HG02840 (cell line): ENCODE data around the gene IRF3.

Source experiments
- ATAC-seq: cut with Tn5 transposase; IDR thresholded peaks from one replicate; pipeline ENCODE4 v1.9.1; 2021; ENCODE audit warnings: mild to moderate bottlenecking, moderate library complexity, moderate number of reproducible peaks; ENCODE audit not compliant: unreplicated experiment, low FRiP score

IRF3 gene, protein sequence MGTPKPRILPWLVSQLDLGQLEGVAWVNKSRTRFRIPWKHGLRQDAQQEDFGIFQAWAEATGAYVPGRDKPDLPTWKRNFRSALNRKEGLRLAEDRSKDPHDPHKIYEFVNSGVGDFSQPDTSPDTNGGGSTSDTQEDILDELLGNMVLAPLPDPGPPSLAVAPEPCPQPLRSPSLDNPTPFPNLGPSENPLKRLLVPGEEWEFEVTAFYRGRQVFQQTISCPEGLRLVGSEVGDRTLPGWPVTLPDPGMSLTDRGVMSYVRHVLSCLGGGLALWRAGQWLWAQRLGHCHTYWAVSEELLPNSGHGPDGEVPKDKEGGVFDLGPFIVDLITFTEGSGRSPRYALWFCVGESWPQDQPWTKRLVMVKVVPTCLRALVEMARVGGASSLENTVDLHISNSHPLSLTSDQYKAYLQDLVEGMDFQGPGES

DNA sequence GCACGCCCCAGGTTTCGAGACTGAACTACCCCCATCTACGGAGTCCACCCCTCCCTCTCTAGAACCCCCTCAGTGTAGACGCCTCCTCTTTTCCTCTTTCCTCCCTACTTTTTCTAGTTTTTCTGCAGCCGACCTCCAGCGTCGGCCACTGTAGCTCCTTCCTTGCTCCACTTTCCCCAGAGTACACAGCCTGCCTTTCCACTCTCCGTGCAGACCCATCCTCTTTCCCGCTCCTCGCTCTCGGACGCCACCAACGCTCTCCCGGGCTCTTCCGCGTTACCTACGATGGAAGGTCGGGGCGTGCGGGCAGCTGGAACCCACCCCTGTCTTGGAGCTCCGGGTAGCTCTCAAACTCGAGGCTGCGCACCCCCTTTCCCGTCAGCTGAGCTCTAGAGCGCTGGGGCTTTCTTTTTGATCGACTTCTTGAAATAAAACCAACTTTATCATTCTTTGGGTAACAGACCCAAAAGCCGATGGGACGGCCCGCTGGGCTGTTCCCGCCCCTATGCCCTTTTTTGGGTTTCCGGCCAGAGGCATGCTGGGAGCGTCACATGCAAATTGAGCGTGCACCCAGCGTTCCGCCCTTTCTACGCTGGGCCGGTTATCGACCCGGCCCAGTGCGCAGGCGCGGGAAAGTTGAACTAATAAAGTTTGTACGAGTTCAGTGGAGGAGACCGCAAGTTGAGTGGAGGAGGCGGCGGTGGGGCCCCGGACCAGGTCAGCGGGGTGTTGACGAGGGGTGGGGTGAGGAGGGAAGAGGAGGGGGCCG is at the start of gene IRF3, which contains the start of gene BCL2L12:
Gene IRF3, minus strand, starts transcription at position 507 of the 769 bp plus-strand sequence. CDS start 1,019 bp downstream, outside the sequence.
Gene BCL2L12, plus strand, starts transcription at position 583 of the 769 bp plus-strand sequence. CDS start 760 bp downstream, outside the sequence.
- peak; percentile 93 for ATAC-seq

DNA sequence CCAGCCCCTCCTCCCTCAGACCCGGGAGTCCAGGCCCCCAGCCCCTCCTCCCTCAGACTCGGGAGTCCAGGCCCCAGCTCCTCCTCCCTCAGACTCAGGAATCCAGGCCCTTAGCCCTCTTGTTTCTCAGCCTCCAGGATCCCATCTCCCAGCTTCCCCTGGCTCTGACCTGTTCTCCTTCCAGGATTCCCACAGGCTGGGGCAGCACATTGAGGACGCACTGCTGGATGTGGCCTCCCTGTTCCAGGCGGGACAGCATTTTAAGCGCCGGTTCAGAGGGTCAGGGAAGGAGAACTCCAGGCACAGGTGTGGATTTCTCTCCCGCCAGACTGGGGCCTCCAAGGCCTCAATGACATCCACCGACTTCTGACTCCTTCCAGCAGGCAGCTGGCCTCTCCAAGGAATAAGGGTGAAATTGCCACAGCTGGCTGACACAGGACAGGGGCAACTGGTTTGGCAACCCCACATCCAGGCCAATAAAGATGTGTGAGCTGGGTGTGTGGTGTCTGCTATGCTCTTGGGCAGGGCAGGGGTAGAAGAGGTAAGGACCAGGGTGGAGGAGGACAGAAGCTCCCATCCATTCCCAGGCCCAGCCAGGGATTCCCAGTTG is 47.7 kb upstream of the IRF3 start:
- no peak for ATAC-seq

DNA sequence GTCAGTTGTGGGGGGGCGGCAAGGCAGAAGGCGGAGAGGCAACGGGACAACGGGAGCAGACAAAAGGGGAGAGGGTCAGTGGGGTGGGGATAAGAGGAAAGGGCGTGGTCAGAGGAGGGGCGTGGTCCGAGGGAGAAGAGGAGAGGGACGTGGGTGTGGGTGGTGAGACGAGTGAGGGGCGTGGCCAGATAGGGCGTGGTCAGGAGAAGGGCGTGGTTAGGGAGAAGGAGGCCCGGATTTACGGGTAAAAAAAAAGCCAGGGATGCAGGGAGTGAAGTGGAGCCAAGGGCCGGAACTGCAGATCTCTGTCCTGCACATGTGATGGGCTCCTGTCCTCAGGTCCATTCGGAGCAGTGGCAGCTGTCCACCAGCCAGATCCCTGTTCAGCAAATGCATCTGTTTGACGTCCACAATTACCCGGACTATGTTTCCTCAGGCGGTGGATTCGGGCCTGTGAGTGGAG is 46.8 kb upstream of the IRF3 start:
- no peak for ATAC-seq

DNA sequence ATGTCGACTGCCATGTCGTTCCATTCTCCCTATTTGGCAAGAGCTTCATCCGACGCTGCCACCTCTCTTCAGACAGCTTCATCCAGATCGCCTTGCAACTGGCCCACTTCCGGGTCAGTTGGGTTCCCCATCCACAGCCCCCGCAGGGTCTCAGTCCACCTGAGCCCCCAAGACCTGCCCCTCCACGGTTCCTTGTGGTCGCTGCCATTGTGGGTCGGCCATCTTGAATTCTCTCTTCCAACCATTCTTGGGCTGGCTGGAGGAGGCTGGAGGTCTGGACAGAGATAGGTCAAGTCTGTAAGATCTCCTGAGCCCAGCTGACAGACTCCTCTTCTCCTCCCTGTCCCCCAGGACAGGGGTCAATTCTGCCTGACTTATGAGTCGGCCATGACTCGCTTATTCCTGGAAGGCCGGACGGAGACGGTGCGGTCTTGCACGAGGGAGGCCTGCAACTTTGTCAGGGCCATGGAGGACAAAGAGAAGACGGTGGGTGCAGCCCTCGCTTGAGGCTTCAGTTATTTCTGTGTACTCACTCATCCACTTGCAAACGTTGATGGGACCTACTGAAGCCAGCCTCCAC is 44.8 kb upstream of the IRF3 start:
- no peak for ATAC-seq

DNA sequence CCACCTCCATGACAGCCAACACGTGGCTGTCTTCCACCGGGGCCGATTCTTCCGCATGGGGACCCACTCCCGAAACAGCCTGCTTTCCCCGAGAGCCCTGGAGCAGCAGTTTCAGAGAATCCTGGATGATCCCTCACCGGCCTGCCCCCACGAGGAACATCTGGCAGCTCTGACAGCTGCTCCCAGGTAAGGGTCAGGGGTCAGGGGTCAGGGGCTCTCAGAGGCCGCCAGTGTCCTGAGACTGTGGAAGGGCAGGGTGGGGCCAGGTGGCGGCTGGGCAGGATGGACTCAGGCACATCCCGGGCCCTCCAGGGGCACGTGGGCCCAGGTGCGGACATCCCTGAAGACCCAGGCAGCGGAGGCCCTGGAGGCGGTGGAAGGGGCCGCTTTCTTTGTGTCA is 40.3 kb upstream of the IRF3 start:
- ATAC-seq = no peak

DNA sequence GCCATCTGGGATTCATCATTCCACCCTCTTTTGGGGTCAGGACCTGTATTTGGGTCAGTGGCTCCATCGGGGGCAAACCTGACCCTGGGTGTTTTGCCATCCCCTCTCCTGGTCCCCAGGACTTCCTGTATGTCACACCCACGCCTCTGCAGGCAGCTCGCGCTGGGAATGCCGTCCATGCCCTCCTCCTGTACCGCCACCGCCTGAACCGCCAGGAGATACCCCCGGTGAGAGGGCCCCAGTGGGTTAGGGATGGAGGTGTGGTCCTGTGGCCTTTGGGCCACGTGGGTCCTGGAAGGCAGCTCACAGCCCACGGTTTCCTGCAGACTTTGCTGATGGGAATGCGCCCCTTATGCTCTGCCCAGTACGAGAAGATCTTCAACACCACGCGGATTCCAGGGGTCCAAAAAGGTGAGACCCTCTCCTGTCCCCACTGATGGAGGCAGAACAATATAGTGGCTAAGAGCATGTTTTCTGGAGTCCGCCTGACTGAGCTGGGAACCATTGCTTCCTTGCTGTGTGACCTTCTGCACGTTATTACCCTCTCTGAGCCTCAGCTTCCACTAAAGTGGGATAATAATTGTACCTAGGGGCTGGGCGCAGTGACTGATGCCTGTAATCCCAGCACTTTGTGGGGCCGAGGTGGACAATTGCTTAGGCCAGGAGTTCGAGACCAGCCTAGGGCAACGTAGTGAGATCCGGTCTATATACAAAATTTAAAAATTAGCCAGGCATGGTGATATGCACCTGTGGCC is 39.4 kb upstream of the IRF3 start:
- no peak for ATAC-seq

DNA sequence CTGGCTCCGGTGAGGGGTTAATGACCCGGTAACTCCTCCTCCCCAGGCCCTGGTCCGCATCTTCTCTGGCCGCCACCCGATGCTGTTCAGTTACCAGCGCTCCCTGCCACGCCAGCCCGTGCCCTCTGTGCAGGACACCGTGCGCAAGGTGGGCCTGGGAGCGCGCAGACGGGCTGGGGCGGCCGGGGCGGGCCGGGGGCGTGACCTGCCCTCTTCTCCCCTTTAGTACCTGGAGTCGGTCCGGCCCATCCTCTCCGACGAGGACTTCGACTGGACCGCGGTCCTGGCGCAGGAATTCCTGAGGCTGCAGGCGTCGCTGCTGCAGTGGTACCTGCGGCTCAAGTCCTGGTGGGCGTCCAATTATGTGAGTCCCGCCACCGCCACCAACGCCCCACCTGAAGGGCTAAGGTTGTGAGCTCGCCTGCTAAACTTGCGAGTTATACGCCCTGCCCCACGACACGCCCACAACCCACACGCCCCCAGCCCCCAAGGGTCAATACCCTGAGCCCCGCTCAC is 35.7 kb upstream of the IRF3 start:
- no peak for ATAC-seq

DNA sequence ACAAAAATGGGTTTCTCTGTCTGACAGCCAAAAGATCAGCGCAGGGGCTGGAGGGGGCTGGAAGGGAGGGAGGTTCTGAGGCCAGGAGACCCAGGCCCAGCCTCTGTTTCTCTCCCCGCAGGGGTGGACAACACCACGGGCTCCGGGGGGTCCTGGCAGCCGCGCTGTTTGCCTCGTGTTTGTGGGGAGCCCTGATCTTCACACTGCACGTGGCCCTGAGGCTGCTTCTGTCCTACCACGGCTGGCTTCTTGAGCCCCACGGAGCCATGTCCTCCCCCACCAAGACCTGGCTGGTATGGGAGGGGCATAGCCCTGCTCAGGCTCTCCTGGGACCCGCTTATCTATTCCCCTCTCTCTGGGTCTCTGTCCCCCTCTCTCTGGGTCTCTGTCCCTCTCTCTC is 34.9 kb upstream of the IRF3 start:
- no peak for ATAC-seq

DNA sequence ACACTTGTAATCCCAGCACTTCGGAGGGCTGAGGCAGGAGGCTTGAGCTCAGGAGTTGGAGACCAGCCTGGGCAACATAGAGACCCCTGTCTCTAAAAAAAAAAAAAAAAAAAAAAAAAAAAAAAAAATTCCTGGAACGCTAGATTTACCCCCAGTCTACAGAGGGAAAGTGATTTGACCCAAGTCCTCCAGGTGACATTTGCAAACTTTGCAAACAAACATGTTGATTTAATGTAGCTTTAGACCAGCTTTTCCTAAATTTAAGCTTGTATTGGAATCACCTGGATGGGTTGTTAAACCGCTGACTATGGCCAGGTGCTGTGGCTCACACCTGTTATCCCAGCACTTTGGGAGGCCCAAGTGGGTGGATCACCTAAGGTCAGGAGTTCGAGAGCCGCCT is 33.7 kb upstream of the IRF3 start:
- ATAC-seq = no peak

DNA sequence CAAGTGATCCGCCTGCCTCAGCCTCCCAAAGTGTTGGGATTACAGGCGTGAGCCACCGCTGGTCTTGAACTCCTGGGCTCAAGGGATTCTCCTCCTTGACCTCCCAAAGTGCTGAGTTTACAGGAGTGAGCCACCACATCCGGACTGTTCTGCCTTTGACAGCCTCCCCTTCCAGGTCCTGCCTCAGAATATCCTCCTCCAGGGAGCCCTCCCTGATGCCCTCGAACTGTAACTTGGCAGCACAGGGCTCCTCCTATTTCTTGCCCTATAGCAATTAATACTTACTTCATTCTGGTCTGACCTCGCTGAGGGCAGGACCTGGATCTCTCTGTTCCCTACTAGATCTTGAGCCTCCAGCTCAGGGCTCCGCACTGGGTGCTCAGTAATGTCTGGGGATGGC is 31.2 kb upstream of the IRF3 start:
- ATAC-seq = no peak

DNA sequence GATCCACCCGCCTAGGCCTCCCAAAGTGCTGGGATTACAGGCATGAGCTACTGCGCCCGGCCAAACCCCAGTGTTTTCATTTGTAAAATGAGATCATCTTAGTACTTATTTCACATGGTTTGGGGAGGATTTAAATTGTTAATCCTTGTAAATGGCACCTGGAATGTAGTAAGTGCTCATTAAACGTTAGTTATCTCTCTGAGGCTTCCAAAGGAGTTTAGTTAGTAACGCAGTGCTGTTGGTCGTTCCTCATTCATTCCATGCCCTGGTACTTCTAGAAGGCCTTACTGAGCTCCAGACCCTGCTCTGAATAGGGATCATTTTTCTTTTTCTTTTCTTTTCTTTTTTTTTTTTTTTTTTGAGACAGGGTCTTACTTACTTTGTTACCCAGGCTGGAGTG is 30.5 kb upstream of the IRF3 start:
- ATAC-seq = no peak

DNA sequence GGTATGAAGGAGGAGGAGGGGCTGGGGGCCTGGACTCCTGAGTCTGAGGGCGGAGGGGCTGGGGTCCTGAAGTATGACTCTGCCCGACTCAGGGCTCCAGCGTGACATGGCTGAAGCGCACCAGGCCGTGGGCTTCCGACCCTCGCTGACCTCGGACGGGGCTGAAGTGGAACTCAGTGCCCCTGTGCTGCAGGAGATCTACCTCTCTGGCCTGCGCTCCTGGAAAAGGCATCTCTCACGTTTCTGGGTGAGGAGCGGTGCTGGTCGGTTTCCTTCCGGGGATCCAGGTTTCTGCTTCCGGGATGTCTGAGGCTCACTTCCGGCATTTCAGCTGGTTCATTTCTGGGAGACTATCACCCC is 26.5 kb upstream of the IRF3 start:
- ATAC-seq = no peak

DNA sequence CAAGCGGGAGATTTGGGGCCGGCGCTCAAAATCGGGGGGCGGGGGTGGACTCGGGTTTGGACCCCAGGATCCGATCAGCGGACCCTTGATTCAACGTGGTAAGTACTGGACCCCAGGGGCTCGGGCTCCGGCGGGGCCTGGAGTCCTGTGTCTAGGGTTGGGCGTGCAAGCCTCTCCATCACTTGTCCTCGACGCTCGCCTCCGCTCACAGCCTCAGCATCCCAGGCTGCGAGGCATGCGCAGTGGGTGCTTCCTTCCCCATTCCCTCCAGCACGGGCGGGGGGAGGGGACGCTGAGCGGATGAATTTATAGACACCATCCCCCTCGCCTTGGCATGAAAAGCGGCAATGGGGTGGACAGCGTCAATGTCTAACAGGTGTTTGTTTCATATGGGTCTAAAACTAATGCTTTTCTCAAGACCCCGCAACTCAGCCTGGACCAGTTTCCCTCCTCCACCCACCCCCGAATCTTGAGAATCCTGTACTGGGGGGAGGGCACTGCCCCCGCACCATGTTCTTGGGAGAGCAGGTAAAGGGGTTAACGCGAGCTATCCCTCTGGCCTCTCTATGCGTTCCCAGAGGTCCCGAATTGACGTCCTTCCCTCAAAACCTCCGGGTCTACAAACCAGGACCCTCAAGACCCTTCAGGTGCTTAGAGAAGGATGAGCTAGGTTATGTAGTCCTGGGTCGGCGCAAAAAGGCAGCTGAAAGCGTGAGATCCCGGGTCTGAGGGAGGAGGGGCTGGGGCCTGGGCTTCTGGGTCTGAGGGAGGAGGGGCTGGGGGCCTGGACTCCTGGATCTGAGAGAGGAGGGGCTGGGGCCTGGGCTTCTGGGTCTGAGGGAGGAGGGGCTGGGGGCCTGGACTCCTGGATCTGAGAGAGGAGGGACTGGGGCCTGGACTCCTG is 25.8 kb upstream of the IRF3 start:
- no peak for ATAC-seq

DNA sequence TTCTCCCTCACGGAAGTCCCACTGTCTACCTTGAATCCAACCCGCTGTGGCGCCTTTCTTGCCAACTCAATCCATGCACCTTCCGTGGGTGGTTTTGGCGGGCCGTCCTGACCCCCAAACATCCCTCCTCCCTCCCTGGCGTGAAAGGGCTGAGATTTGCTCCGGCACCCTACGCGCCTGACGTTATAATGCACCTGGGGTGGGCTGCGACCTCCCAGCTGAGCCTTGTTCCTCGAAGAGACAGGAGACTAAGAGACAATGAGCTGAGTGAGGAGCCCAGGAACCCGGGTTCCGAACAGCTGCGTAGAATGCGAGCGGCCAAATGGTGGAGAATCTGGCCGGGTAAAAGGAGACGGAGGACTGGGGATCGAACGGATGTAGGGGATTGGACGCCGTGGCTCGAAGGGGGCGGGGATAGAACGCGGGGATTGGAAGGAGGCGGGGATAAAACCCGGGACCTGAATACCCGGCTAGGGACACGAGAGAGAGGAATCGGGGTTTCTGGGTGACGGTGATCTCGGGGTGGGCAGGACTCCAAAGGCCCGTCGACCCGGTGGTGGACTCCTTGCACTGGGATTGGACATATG is 25.1 kb upstream of the IRF3 start, which contains the start of gene CPT1C:
Gene CPT1C, plus strand, starts transcription at position 461 of the 587 bp plus-strand sequence. CDS start 1,137 bp downstream, outside the sequence.
- ATAC-seq = no peak

DNA sequence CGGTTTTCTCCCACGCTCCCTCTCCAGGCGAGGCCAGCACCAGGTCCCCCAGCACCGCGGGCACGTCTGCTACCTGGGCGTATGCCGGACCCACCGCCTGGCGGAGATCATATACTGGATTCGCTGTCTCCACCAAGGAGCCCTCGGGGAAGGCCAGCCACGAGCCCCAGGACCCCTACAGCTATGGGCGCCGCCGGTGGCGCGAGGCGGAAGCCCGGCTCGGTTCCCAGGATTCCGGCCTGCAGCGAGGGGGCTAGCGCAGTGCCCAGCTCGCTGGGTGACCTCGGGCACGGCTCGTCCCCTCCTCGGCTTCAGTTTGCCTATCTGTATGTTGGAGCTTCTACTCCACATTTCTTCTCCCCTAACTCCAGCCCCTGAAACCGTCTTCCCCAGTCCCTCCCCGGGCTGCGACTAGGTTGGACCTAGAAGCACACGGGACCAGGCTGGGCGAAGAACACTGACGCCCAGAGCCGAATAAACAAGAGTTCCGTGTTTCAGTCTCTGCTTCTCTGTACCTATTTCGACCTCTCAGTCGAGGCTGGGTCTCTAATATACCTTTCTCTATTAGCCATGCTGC is 24.5 kb upstream of the IRF3 start:
- ATAC-seq = no peak

DNA sequence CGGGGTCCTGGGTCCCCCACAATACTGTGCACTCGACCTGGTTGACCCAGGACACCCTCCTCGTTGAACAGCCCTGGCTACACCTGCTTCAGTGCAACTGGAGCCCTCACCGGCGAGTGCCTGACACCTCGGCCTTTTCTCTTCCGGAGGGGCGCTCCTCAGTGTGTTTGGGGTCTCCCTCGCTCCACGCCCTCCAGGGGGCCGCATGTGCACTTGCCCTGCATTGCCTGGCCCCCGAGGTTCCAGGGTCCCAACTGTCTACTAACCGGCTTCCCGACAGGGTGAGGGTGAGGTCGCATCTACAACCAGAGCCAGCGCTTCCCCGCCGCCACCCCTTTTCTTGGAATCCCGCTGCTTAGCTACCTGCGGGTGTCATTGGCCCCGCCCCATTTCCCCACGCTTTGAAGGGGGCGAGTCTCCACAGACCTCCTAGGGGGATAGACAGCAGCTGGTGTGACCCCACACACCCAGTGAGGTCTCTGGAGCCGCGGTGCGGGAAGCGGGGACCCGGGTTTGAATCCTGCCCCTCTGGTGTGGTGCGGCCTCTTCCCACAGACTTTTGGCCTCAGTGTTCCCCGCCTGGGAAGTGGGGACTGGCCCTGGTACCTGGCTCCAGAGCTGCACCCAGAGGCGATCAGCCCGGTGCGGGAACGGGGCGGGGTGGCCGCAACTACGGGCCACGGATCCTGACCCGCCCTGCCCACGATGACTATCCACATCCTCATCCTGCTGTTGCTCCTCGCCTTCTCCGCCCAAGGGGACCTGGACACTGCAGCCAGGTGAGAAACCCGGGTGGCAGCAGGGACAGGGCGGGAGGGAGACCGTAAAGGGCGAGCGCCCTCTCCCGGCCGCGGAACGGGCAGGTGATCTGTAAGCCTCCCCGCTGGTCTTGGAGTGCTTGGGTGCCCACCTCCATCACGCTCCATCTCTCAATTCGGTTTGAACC is 23.7 kb upstream of the IRF3 start, which contains the start of gene ADM5:
Gene ADM5, plus strand, starts transcription at position 462 of the 946 bp plus-strand sequence. Its CDS starts 244 bp downstream, at position 706.
- no peak for ATAC-seq
